ENCODE data around the gene LSS. TPM values are rescaled to one million over a fixed set of nuclear protein-coding genes. Genes with fewer than 3 reads are reported as not detected.

LSS gene
- total RNA-seq, 1 experiment from 2014 or later, result 45.7 TPM

DNA sequence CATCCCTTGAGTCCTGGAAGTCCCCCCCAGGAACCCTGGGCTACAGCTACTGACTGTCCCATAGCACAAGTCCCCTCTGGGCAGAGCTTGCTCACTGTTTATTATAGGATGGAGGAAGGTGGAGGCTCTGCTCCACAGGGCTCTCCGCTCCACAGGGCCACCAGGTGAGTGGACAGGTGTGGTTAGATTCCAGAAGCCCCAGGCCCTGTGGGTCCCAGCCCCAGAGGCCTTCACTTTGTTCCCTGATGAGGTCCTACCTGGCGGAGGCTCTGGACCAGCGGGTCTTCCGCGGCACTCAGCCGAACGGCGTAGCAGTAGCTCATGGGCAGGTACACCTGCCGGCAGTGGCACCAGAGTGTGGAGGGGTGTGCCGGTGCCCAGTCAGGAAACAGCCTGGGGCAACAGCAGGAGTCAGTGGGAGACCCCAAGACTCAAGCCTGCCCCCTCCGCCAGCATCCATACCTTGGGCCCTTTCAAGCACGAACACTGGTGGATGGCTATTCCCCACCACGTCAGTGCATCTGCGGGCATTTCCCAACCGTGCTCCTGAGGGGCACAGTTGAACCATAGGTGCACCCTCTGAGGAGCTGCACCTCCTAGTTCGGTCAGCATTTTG, 12.3 kb downstream of the LSS start:
- ATAC-seq, result no peak
- Histone ChIP-seq H3K27me3 (ENCODE audit: low read length) (no peaks in the 10 kb centered on the region), H3K9me3 (ENCODE audit: low read length) (no peaks in the 10 kb centered on the region), H2AFZ (ENCODE audit: low read length) (no peak overlapping the region), H3K4me3 (ENCODE audit: low read length) (no peak overlapping the region), H4K20me1 (ENCODE audit: low read length) (no peaks in the 10 kb centered on the region), H3K27ac (ENCODE audit: low read length) (no peak overlapping the region), H3F3A (ENCODE audit: low read length, unreplicated experiment) (no peaks in the 10 kb centered on the region), H3K36me3 (ENCODE audit: low read depth, low read length) (no peaks in the 10 kb centered on the region; the same call in 1 of the 2 replicates), H3K79me2 (ENCODE audit: low read length) (no peaks in the 10 kb centered on the region), H3K9ac (ENCODE audit: low read length) (no peak overlapping the region), H3K4me2 (ENCODE audit: low read length) (no peak overlapping the region), H3K4me1 (ENCODE audit: insufficient read depth, low read length) (no peaks in the 10 kb centered on the region), H3K9me2 (replicated peaks; ENCODE audit: low read length) (no peaks in the 10 kb centered on the region)
- intact Hi-C loops (cut with micrococcal nuclease), result no loop called here
- CTCF ChIA-PET, result no interaction called here
- DNase-seq, result no peak
- POLR2A ChIA-PET (ENCODE audit: unreplicated experiment), result no interaction called here
- BruUV-seq (replicated peaks), result no TSS peak
- TF ChIP-seq CTCF (conservative IDR thresholded peaks at IDR 0.05; ENCODE audit: low read depth, low read length), result no peak
- no peak for TF ChIP-seq EZH2 (IDR thresholded peaks at IDR 0.05; ENCODE audit: low read length, unreplicated experiment)
- TF ChIP-seq EZH2phosphoT487 (IDR thresholded peaks at IDR 0.05; ENCODE audit: borderline replicate concordance, low read length), result no peak

GRCh38 chr21:46215436-46216131, 13.0 kb downstream of the LSS start:
- ATAC-seq, result no peak
- Histone ChIP-seq H3K4me2 (ENCODE audit: low read length) (no peak overlapping the region), H3K9me2 (replicated peaks; ENCODE audit: low read length) (no peaks in the 10 kb centered on the region), H3K4me3 (ENCODE audit: low read length) (no peak overlapping the region), H3K36me3 (ENCODE audit: low read depth, low read length) (no peaks in the 10 kb centered on the region; the same call in 1 of the 2 replicates), H4K20me1 (ENCODE audit: low read length) (no peaks in the 10 kb centered on the region), H3K9ac (ENCODE audit: low read length) (no peak overlapping the region), H3F3A (ENCODE audit: low read length, unreplicated experiment) (no peaks in the 10 kb centered on the region), H3K27me3 (ENCODE audit: low read length) (no peaks in the 10 kb centered on the region), H3K4me1 (ENCODE audit: insufficient read depth, low read length) (no peaks in the 10 kb centered on the region), H3K79me2 (ENCODE audit: low read length) (no peaks in the 10 kb centered on the region), H3K27ac (ENCODE audit: low read length) (no peak overlapping the region), H2AFZ (ENCODE audit: low read length) (no peak overlapping the region), H3K9me3 (ENCODE audit: low read length) (no peaks in the 10 kb centered on the region)
- ChIA-PET CTCF (interaction anchor here (0.8 kb wide), 1 partner anchor 72 kb away, joined by 4 read pairs; no protein-coding TSS in a partner anchor), POLR2A (ENCODE audit: unreplicated experiment) (interaction anchor here (0.6 kb wide), 1 partner anchor 46 kb away, joined by 5 read pairs; no protein-coding TSS in a partner anchor)
- intact Hi-C loops (cut with micrococcal nuclease), result no loop called here
- BruUV-seq (replicated peaks), result no TSS peak
- DNase-seq, result no peak
- TF ChIP-seq EZH2 (IDR thresholded peaks at IDR 0.05; ENCODE audit: low read length, unreplicated experiment), result no peak

DNA sequence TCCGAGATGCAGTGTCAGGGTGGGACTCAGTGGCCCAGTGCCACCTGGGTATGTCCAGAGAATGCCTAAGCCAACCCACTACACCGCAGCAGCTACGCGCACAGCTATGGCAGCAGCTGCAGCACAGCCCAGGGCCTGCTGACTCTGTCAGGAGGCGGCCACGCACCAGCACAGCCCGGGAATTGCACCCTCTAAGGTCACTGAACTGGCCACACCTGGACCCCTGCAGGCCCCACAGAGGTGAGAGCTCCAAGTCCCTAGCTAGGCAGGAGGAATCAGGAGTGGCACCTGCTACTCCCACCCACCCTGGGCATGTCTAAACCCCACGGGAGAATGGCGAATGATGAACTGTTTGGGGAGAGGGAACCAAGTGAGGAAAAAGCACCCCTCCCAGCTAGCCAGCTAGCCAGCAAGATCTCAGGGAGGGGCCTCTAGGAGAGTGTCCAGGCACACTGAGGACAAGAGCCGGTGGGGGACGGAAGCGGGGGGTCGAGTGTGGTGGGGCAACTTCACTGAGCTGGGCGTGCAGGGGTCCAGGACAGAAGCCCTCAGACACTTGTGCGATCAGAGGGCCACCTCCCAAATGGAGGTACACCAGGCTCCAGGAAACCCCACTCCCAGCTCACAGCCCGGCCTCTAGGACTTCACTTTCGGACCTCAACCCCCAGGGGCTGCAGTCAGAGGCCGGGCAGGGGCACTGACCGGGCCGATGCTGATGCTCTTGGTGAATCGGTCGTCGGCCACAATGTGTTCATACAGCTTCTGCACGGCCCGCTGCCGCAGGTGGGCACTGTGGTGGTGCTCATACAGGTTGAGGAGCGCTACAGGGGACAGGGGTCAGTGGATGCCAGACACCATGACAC, 13.9 kb downstream of the LSS start:
- Histone ChIP-seq H3K4me3 (ENCODE audit: low read length) (no peak overlapping the region), H2AFZ (ENCODE audit: low read length) (no peak overlapping the region), H3K27me3 (ENCODE audit: low read length) (no peaks in the 10 kb centered on the region), H3K36me3 (ENCODE audit: low read depth, low read length) (no peaks in the 10 kb centered on the region), H3K79me2 (ENCODE audit: low read length) (no peaks in the 10 kb centered on the region), H3K27ac (ENCODE audit: low read length) (no peak overlapping the region), H3F3A (ENCODE audit: low read length, unreplicated experiment) (no peaks in the 10 kb centered on the region), H3K9me2 (replicated peaks; ENCODE audit: low read length) (no peaks in the 10 kb centered on the region), H3K4me1 (ENCODE audit: insufficient read depth, low read length) (no peaks in the 10 kb centered on the region), H3K9ac (ENCODE audit: low read length) (no peak overlapping the region), H4K20me1 (ENCODE audit: low read length) (no peaks in the 10 kb centered on the region), H3K9me3 (ENCODE audit: low read length) (no peaks in the 10 kb centered on the region), H3K4me2 (ENCODE audit: low read length) (no peak overlapping the region)
- DNase-seq, result no peak
- no peak for ATAC-seq
- no TSS peak for BruUV-seq (replicated peaks)
- CTCF ChIA-PET, result interaction anchor here (0.8 kb wide), 1 partner anchor 72 kb away, joined by 4 read pairs; no protein-coding TSS in a partner anchor
- intact Hi-C loops (cut with micrococcal nuclease), result no loop called here
- POLR2A ChIA-PET (ENCODE audit: unreplicated experiment), result interaction anchor here (0.6 kb wide), 1 partner anchor 45 kb away, joined by 5 read pairs; no protein-coding TSS in a partner anchor
- TF ChIP-seq EZH2phosphoT487 (IDR thresholded peaks at IDR 0.05; ENCODE audit: borderline replicate concordance, low read length) (no peak), EZH2 (IDR thresholded peaks at IDR 0.05; ENCODE audit: low read length, unreplicated experiment) (no peak), CTCF (conservative IDR thresholded peaks at IDR 0.05; ENCODE audit: low read depth, low read length) (no peak)
